ENCODE results near the gene NFKBIB.

The NFKBIB gene

GRCh38 chr19:38958301-38958700 lies 58.5 kb downstream of the NFKBIB start:
- no peak for DNase-seq (ENCODE audit: low read depth in 2 of 2)

Measured in fibroblast of skin of left quadriceps (primary cell).